Ovary (tissue), 9 donors: ENCODE measurements around the gene SND1. TPM values are rescaled to one million over a fixed set of nuclear protein-coding genes. Genes with fewer than 3 reads are reported as not detected.

Source experiments
- DNase-seq, 5 donors: peaks; one replicate each; pipeline ENCODE4 v3.0.0-alpha.2; 2019 to 2020
- H3K27ac ChIP-seq, 2 donors: fragments of 200-600 bp; one replicate each; pipeline versions ENCODE4 v1.5.1 to v1.8.0; 2019 to 2022
- H3K27me3 ChIP-seq: fragments of 200-600 bp; one replicate; pipeline ENCODE4 v1.8.0; 2022
- H3K36me3 ChIP-seq: fragments of 200-600 bp; sonication (generic); one replicate; pipeline ENCODE4 v1.5.1; 2019
- H3K4me1 ChIP-seq: one replicate; pipeline ENCODE4 v1.8.1; 2013; ENCODE audit warnings: mild to moderate bottlenecking, moderate library complexity; ENCODE audit not compliant: insufficient read depth
- H3K4me3 ChIP-seq: fragments of 200-600 bp; sonication (generic); one replicate; pipeline ENCODE4 v1.5.1; 2017
- H3K9me3 ChIP-seq, 2 donors: fragments of 200-600 bp in 1 of 2; sonication (generic) in 1 of 2; one replicate each; pipeline versions ENCODE4 v1.5.1 to v1.8.1; 2013 to 2019; ENCODE audit warnings: mild to moderate bottlenecking in 1 of 2, moderate library complexity in 1 of 2
- CTCF ChIP-seq, 3 donors: fragments of 450-650 bp in 2 of 3; fragments of 200-600 bp in 1 of 3; IDR thresholded peaks; one replicate each; pipeline versions ENCODE4 v1.5.1 to v1.8.0; 2016 to 2022; ENCODE audit warnings: antibody characterized with exemption in 3 of 3, mild to moderate bottlenecking in 1 of 3
- EP300 ChIP-seq: sonication (generic); formaldehyde crosslinking; IDR thresholded peaks from one replicate; pipeline ENCODE4 v1.6.1; 2017; ENCODE audit warnings: antibody characterized with exemption
- POLR2A ChIP-seq: fragments of 450-650 bp; IDR thresholded peaks from one replicate; pipeline ENCODE4 v1.6.1; 2017; ENCODE audit warnings: antibody characterized with exemption, mild to moderate bottlenecking, moderate library complexity
- WGBS, 3 donors: extraction: QIAGEN DNeasy Blood & Tissue Kit in 1 of 3; methylation state at CpG; one replicate each; pipeline versions ENCODE4 v1.1.5 to v1.1.7; 2013 to 2017; 5-methylcytosine and 5-hydroxymethylcytosine counted together
- intact Hi-C, 4 donors: fragments of 100-400 bp; cut with DNase I; formaldehyde crosslinking; loops; one replicate each; pipeline versions ENCODE4 v1.11.0 to v1.15.1; 2022 to 2023
- polyA plus RNA-seq, 2 donors: library from polyadenylated mRNA; stranded (reverse); fragments of 200-250 nt in 1 of 2; fragments of 350-450 nt in 1 of 2; fragmentation: Illumina TruSeq in 1 of 2; extraction: RNeasy Lipid Tissue Mini Kit (QIAGEN cat#74804) in 1 of 2; gene quantifications; one replicate each; pipeline ENCODE4 v1.2.3, GENCODE V29; 2013 to 2014
- total RNA-seq, 7 donors: library from RNA; depleted of rRNA in 2 of 7; stranded (reverse); fragments of >200 nt in 2 of 7; fragmentation: NEBNext Ultra II Directional in 3 of 7; extraction: Animal tissue kit (Norgen Biotek cat#: 25700) in 3 of 7; gene quantifications; one replicate each; pipeline versions ENCODE4 v1.1.0 to v1.2.4, GENCODE V29; 2016 to 2023
- donor health status: DM: no; HTN: no; CAD: no; lungs with moderate emphysema.
- donor health status: DM: no; HTN: no; CAD: no.
- donor health status: Bipolar disorder and iron deficiency.
- donor health status: DM: yes; HTN: yes; CAD: no.
- donor health status: DM: no; HTN: no; CAD: no.
- donor health status: DM: yes; HTN: yes; CAD: no.

The SND1 gene
- total and polyA plus RNA-seq, 9 donors, result 91.4 to 297 (median 182) TPM

GRCh38 chr7:127620406-127621233 lies 31.4 kb upstream of the SND1 start:
- Histone ChIP-seq H3K36me3 (no peaks in the 10 kb centered on the region), H3K27me3 (no peaks in the 10 kb centered on the region), H3K4me3 (no peak overlapping the region), H3K27ac (no peak overlapping the region), H3K4me1 (no peaks in the 10 kb centered on the region), H3K9me3 (no peaks in the 10 kb centered on the region)
- intact Hi-C loops, result no loop called here
- DNase-seq, result no peak
- TF ChIP-seq EP300, result no peak
- no peak for TF ChIP-seq CTCF (IDR thresholded peaks at IDR 0.05)
- WGBS, 3 donors, result 1 to 2% (median 2%) methylated on average over 24 of the region's 24 CpGs

DNA sequence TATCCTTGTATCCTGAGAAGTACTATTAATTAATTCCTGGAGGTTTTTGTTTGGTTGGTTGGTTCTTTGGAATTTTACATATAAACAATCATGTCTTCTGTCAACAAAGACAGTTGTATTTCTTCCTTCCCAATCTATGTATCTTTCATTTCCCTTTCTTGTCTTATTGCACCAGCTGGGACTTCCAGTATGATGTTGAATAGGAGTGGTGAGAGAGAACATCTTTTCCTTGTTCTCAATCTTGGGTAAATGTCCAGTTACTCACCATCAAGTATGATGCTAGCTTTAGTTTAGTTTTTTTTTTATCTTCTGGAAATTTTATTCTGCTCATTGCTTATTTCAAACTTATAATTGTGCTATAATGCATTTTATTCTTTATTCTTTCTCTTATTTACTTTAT lies 26.7 kb upstream of the SND1 start:
- H3K27ac ChIP-seq, result no peak overlapping the region
- no peaks in the 10 kb centered on the region for H3K36me3 ChIP-seq
- DNase-seq, result no peak
- no peaks in the 10 kb centered on the region for H3K27me3 ChIP-seq
- H3K9me3 ChIP-seq, result no peaks in the 10 kb centered on the region
- no peaks in the 10 kb centered on the region for H3K4me1 ChIP-seq
- no peak overlapping the region for H3K4me3 ChIP-seq
- TF ChIP-seq CTCF (IDR thresholded peaks at IDR 0.05) (no peak), EP300 (no peak), POLR2A (no peak)
- intact Hi-C loops, result no loop called here

GRCh38 chr7:127628445-127628844 lies 23.5 kb upstream of the SND1 start:
- H3K27ac ChIP-seq, result no peak overlapping the region
- TF ChIP-seq EP300, result no peak
- TF ChIP-seq CTCF (IDR thresholded peaks at IDR 0.05), result no peak
- TF ChIP-seq POLR2A, result no peak
- no peaks in the 10 kb centered on the region for H3K4me1 ChIP-seq
- H3K27me3 ChIP-seq, result no peaks in the 10 kb centered on the region
- no peak for DNase-seq
- intact Hi-C loops, result no loop called here
- H3K9me3 ChIP-seq, result no peaks in the 10 kb centered on the region
- 44 to 51% (median 48%) methylated on average over 3 of the region's 3 CpGs for WGBS, 3 donors
- no peaks in the 10 kb centered on the region for H3K36me3 ChIP-seq
- H3K4me3 ChIP-seq, result no peak overlapping the region

- no peak for DNase-seq
- Histone ChIP-seq H3K36me3 (no peaks in the 10 kb centered on the region), H3K9me3 (no peaks in the 10 kb centered on the region), H3K27me3 (no peaks in the 10 kb centered on the region), H3K4me3 (no peak overlapping the region), H3K27ac (no peak overlapping the region), H3K4me1 (no peaks in the 10 kb centered on the region)
- intact Hi-C loops, result no loop called here
- WGBS, 3 donors, result 19 to 22% (median 19%) methylated on average over 5 of the region's 5 CpGs
- TF ChIP-seq EP300 (no peak), POLR2A (no peak), CTCF (IDR thresholded peaks at IDR 0.05) (no peak)
These were observed 22.6 kb upstream of the SND1 start for GRCh38 chr7:127629268-127629854.
